GM12891 (cell line): ENCODE data around the gene TNNT3.

Source experiments
- PAX5 ChIP-seq: IDR thresholded peaks from 2 replicates; pipeline ENCODE4 v1.6.1; 2011; ENCODE audit warnings: low read length, moderate library complexity, mild to moderate bottlenecking; ENCODE audit not compliant: insufficient read depth, severe bottlenecking
- POLR2A ChIP-seq: IDR thresholded peaks from 2 replicates; pipeline ENCODE4 v1.6.1; 2011; ENCODE audit warnings: low read depth, low read length, control low read depth
- POLR2AphosphoS5 ChIP-seq: IDR thresholded peaks from 2 replicates; pipeline ENCODE4 v1.6.1; 2011; ENCODE audit warnings: low read depth, low read length, control low read depth
- POU2F2 ChIP-seq: IDR thresholded peaks from 2 replicates; pipeline ENCODE4 v1.6.1; 2011; ENCODE audit warnings: low read depth, mild to moderate bottlenecking, control low read depth, low read length, moderate library complexity
- SPI1 ChIP-seq: IDR thresholded peaks from 2 replicates; pipeline ENCODE4 v1.6.1; 2011; ENCODE audit warnings: low read depth, low read length, control low read depth
- TAF1 ChIP-seq: IDR thresholded peaks from 2 replicates; pipeline ENCODE4 v1.6.1; 2011; ENCODE audit warnings: low read depth, low read length, control low read depth

DNA sequence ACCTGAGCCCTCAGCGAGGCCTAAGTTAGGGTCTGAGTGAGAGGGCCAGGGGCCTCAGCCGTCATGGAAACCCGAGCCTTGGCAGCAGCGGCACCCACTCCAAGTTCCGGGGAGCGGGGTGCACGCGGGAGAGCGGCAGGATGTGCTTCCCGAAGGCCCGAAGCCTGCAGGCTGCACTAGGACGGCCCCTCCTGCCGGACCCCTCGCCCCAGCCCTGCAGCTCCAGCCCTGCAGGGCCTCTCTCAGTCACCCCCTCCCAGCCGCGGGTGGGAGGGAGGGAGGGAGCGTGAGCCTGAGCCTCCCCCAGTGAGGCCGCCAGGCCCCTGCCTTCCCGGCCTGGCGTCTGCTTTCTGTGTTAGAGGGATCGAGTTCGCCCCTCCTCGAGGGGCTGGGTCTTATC lies 50.3 kb downstream of the TNNT3 start:
- TF ChIP-seq POLR2AphosphoS5 (no peak), POLR2A (no peak), TAF1 (no peak), SPI1 (no peak), POU2F2 (no peak), PAX5 (no peak)
